ENCODE measurements around the gene EIF4EBP3.

The EIF4EBP3 gene

GRCh38 chr5:140550147-140551079 lies 3.0 kb downstream of the EIF4EBP3 start:
- TF ChIP-seq REST (IDR thresholded peaks at IDR 0.05; ENCODE audit: low read depth) (no peak), EGR1 (IDR thresholded peaks at IDR 0.05) (no peak), MAX (IDR thresholded peaks at IDR 0.05) (no peak), TCF12 (IDR thresholded peaks at IDR 0.05; ENCODE audit: low read depth) (no peak), NFIC (IDR thresholded peaks at IDR 0.05) (no peak), RAD21 (IDR thresholded peaks at IDR 0.05; ENCODE audit: low read depth) (no peak), FOXM1 (IDR thresholded peaks at IDR 0.05; ENCODE audit: borderline replicate concordance, low read depth) (no peak), ZBTB7A (IDR thresholded peaks at IDR 0.05; ENCODE audit: low read depth) (no peak), CEBPB (IDR thresholded peaks at IDR 0.05) (no peak), TEAD4 (IDR thresholded peaks at IDR 0.05) (no peak), YY1 (IDR thresholded peaks at IDR 0.05; ENCODE audit: low read depth) (no peak), TAF1 (IDR thresholded peaks at IDR 0.05; ENCODE audit: low read depth) (no peak), EP300 (IDR thresholded peaks at IDR 0.05; ENCODE audit: borderline replicate concordance) (no peak), CREB1 (IDR thresholded peaks at IDR 0.05; ENCODE audit: low read depth) (no peak), USF1 (IDR thresholded peaks at IDR 0.05) (no peak)

GRCh38 chr5:140551872-140552271 lies 4.4 kb downstream of the EIF4EBP3 start:
- no peak for TF ChIP-seq ZBTB7A (IDR thresholded peaks at IDR 0.05; ENCODE audit: low read depth)
- no peak for TF ChIP-seq TCF12 (IDR thresholded peaks at IDR 0.05; ENCODE audit: low read depth)
- TF ChIP-seq EGR1 (IDR thresholded peaks at IDR 0.05), result no peak
- no peak for TF ChIP-seq NFIC (IDR thresholded peaks at IDR 0.05)
- no peak for TF ChIP-seq MAX (IDR thresholded peaks at IDR 0.05)
- TF ChIP-seq REST (IDR thresholded peaks at IDR 0.05; ENCODE audit: low read depth), result no peak
- TF ChIP-seq TEAD4 (IDR thresholded peaks at IDR 0.05), result no peak
- no peak for TF ChIP-seq CEBPB (IDR thresholded peaks at IDR 0.05)
- no peak for TF ChIP-seq FOXM1 (IDR thresholded peaks at IDR 0.05; ENCODE audit: borderline replicate concordance, low read depth)
- TF ChIP-seq CREB1 (IDR thresholded peaks at IDR 0.05; ENCODE audit: low read depth), result no peak

GRCh38 chr5:140553657-140554056 lies 6.2 kb downstream of the EIF4EBP3 start:
- TF ChIP-seq EP300 (IDR thresholded peaks at IDR 0.05; ENCODE audit: borderline replicate concordance) (no peak), CEBPB (IDR thresholded peaks at IDR 0.05) (no peak), TAF1 (IDR thresholded peaks at IDR 0.05; ENCODE audit: low read depth) (no peak), USF1 (IDR thresholded peaks at IDR 0.05) (no peak), RAD21 (IDR thresholded peaks at IDR 0.05; ENCODE audit: low read depth) (no peak), CREB1 (IDR thresholded peaks at IDR 0.05; ENCODE audit: low read depth) (no peak), TCF12 (IDR thresholded peaks at IDR 0.05; ENCODE audit: low read depth) (no peak), ZBTB7A (IDR thresholded peaks at IDR 0.05; ENCODE audit: low read depth) (no peak), EGR1 (IDR thresholded peaks at IDR 0.05) (no peak), YY1 (IDR thresholded peaks at IDR 0.05; ENCODE audit: low read depth) (no peak)

GRCh38 chr5:140554454-140554853 lies 7.0 kb downstream of the EIF4EBP3 start:
- TF ChIP-seq EP300 (IDR thresholded peaks at IDR 0.05; ENCODE audit: borderline replicate concordance), result no peak

GRCh38 chr5:140555747-140556312 lies 8.4 kb downstream of the EIF4EBP3 start:
- TF ChIP-seq RAD21 (IDR thresholded peaks at IDR 0.05; ENCODE audit: low read depth) (no peak), ZBTB7A (IDR thresholded peaks at IDR 0.05; ENCODE audit: low read depth) (no peak), CREB1 (IDR thresholded peaks at IDR 0.05; ENCODE audit: low read depth) (no peak), YY1 (IDR thresholded peaks at IDR 0.05; ENCODE audit: low read depth) (no peak), NFIC (IDR thresholded peaks at IDR 0.05) (no peak), EP300 (IDR thresholded peaks at IDR 0.05; ENCODE audit: borderline replicate concordance) (no peak), TCF12 (IDR thresholded peaks at IDR 0.05; ENCODE audit: low read depth) (no peak), CEBPB (IDR thresholded peaks at IDR 0.05) (no peak), REST (IDR thresholded peaks at IDR 0.05; ENCODE audit: low read depth) (no peak), EGR1 (IDR thresholded peaks at IDR 0.05) (no peak), MAX (IDR thresholded peaks at IDR 0.05) (no peak), USF1 (IDR thresholded peaks at IDR 0.05) (no peak), TEAD4 (IDR thresholded peaks at IDR 0.05) (no peak), TAF1 (IDR thresholded peaks at IDR 0.05; ENCODE audit: low read depth) (no peak), FOXM1 (IDR thresholded peaks at IDR 0.05; ENCODE audit: borderline replicate concordance, low read depth) (no peak)
